Endothelial cell of coronary artery (primary cell): ENCODE results near the gene NTM. TPM values are rescaled to one million over a fixed set of nuclear protein-coding genes. Genes with fewer than 3 reads are reported as not detected.

Experiments
- total RNA-seq: library from RNA; depleted of rRNA; stranded (reverse); fragments of >200 nt; gene quantifications from 2 replicates; pipeline ENCODE4 v1.2.3, GENCODE V29; 2014

NTM gene
- 0.81 and 1.4 TPM in 2 replicates for total RNA-seq

GRCh38 chr11:131370090-131370751, at the start of gene NTM:
Gene NTM, plus strand, starts transcription at chr11:131370615.

